Choroid plexus epithelial cell (primary cell): ENCODE measurements around the gene CAPN12.

ENCODE experiments used
- DNase-seq: peaks from one replicate; pipeline ENCODE4 v3.0.0-alpha.2; 2010; ENCODE audit warnings: low read depth
- H3K4me3 ChIP-seq: 2 replicates; pipeline ENCODE4 v1.5.1; 2011; ENCODE audit warnings: low read depth, mild to moderate bottlenecking, control low read depth, low read length, moderate library complexity
- CTCF ChIP-seq: conservative IDR thresholded peaks from 2 replicates; pipeline ENCODE4 v1.5.1; 2011; ENCODE audit warnings: low read depth, mild to moderate bottlenecking, control low read depth, inconsistent platforms, low read length, moderate library complexity

CAPN12 gene

GRCh38 chr19:38719761-38720558 is 24.3 kb downstream of the CAPN12 start:
- no peak for DNase-seq
- H3K4me3 ChIP-seq = no peak overlapping the region
- TF ChIP-seq CTCF = no peak

GRCh38 chr19:38718747-38719543 is 25.3 kb downstream of the CAPN12 start:
- no peak overlapping the region for H3K4me3 ChIP-seq
- peak; percentile 58 for TF ChIP-seq CTCF
- DNase-seq = peak; percentile 31

GRCh38 chr19:38717855-38718254 is 26.4 kb downstream of the CAPN12 start:
- H3K4me3 ChIP-seq = no peak overlapping the region
- DNase-seq = no peak
- TF ChIP-seq CTCF = no peak

GRCh38 chr19:38717051-38717450 is 27.2 kb downstream of the CAPN12 start:
- DNase-seq = no peak
- no peak for TF ChIP-seq CTCF
- H3K4me3 ChIP-seq = no peak overlapping the region

- no peak for TF ChIP-seq CTCF
- H3K4me3 ChIP-seq = no peak overlapping the region
- DNase-seq = no peak
These were observed 28.7 kb downstream of the CAPN12 start for GRCh38 chr19:38715555-38715954.

GRCh38 chr19:38714354-38714778 is 29.9 kb downstream of the CAPN12 start:
- TF ChIP-seq CTCF = no peak
- H3K4me3 ChIP-seq = no peak overlapping the region
- DNase-seq = no peak

GRCh38 chr19:38713865-38714264 is 30.4 kb downstream of the CAPN12 start:
- no peak for TF ChIP-seq CTCF
- no peak for DNase-seq
- H3K4me3 ChIP-seq = no peak overlapping the region
